ENCODE data around the gene PKP3. TPM values are rescaled to one million over a fixed set of nuclear protein-coding genes. Genes with fewer than 3 reads are reported as not detected.

Gene PKP3
- total RNA-seq, 1 donor from 2014 or later, result not detected

GRCh38 chr11:403021-403760, 9.2 kb downstream of the PKP3 start:
- Mint-ChIP-seq H3K27ac (no peak overlapping the region), H3K4me3 (no peak overlapping the region), H3K4me1 (ENCODE audit: low read depth) (no peaks in the 10 kb centered on the region), H3K36me3 (ENCODE audit: low read depth) (no peaks in the 10 kb centered on the region), H3K27me3 (ENCODE audit: insufficient read depth) (peaks cover 10% of the 10 kb centered on the region), H3K9me3 (no peaks in the 10 kb centered on the region)
- DNase-seq (ENCODE audit: low spot score), result no peak
- intact Hi-C loops (cut with micrococcal nuclease), result no loop called here

GRCh38 chr11:403761-404431, 9.9 kb downstream of the PKP3 start:
- no peaks in the 10 kb centered on the region for H3K9me3 Mint-ChIP-seq
- no peaks in the 10 kb centered on the region for H3K4me1 Mint-ChIP-seq (ENCODE audit: low read depth)
- no peak for DNase-seq (ENCODE audit: low spot score)
- no peak overlapping the region for H3K4me3 Mint-ChIP-seq
- no peaks in the 10 kb centered on the region for H3K36me3 Mint-ChIP-seq (ENCODE audit: low read depth)
- H3K27ac Mint-ChIP-seq, result no peak overlapping the region
- H3K27me3 Mint-ChIP-seq (ENCODE audit: insufficient read depth), result peaks cover 7% of the 10 kb centered on the region
- intact Hi-C loops (cut with micrococcal nuclease), result no loop called here

- no peaks in the 10 kb centered on the region for H3K36me3 Mint-ChIP-seq (ENCODE audit: low read depth)
- peak overlapping the region; percentile 34 for H3K27ac Mint-ChIP-seq
- H3K9me3 Mint-ChIP-seq, result no peaks in the 10 kb centered on the region
- no peak for DNase-seq (ENCODE audit: low spot score)
- no peaks in the 10 kb centered on the region for H3K4me1 Mint-ChIP-seq (ENCODE audit: low read depth)
- H3K4me3 Mint-ChIP-seq, result no peak overlapping the region
- intact Hi-C loops (cut with micrococcal nuclease), result no loop called here
- peaks cover 4% of the 10 kb centered on the region for H3K27me3 Mint-ChIP-seq (ENCODE audit: insufficient read depth)
Observed at GRCh38 chr11:404551-405264, 10.7 kb downstream of the PKP3 start.

- Mint-ChIP-seq H3K27me3 (ENCODE audit: insufficient read depth) (peaks cover 2% of the 10 kb centered on the region), H3K36me3 (ENCODE audit: low read depth) (no peaks in the 10 kb centered on the region), H3K4me1 (ENCODE audit: low read depth) (no peaks in the 10 kb centered on the region), H3K9me3 (no peaks in the 10 kb centered on the region), H3K4me3 (peak overlapping the region; percentile 64), H3K27ac (peak overlapping the region; percentile 44)
- intact Hi-C loops (cut with micrococcal nuclease), result no loop called here
- no peak for DNase-seq (ENCODE audit: low spot score)
Observed at GRCh38 chr11:405323-405953, 11.4 kb downstream of the PKP3 start.

GRCh38 chr11:405954-406795, 12.2 kb downstream of the PKP3 start:
- H3K27ac Mint-ChIP-seq, result peak overlapping the region; percentile 44
- no peaks in the 10 kb centered on the region for H3K4me1 Mint-ChIP-seq (ENCODE audit: low read depth)
- no peaks in the 10 kb centered on the region for H3K9me3 Mint-ChIP-seq
- H3K27me3 Mint-ChIP-seq (ENCODE audit: insufficient read depth), result peaks cover 2% of the 10 kb centered on the region
- no peak for DNase-seq (ENCODE audit: low spot score)
- intact Hi-C loops (cut with micrococcal nuclease), result loop anchor here (2.0 kb wide), 3 partner anchors 169 to 199 kb away; partner anchors contain the start of genes BET1L, PSMD13, RIC8A and SIRT3
- no peaks in the 10 kb centered on the region for H3K36me3 Mint-ChIP-seq (ENCODE audit: low read depth)
- H3K4me3 Mint-ChIP-seq, result no peak overlapping the region

- peak; percentile 84 for DNase-seq (ENCODE audit: low spot score)
- peak overlapping the region; percentile 23 for H3K27ac Mint-ChIP-seq
- no peaks in the 10 kb centered on the region for H3K36me3 Mint-ChIP-seq (ENCODE audit: low read depth)
- no peaks in the 10 kb centered on the region for H3K4me1 Mint-ChIP-seq (ENCODE audit: low read depth)
- H3K4me3 Mint-ChIP-seq, result no peak overlapping the region
- no peaks in the 10 kb centered on the region for H3K9me3 Mint-ChIP-seq
- H3K27me3 Mint-ChIP-seq (ENCODE audit: insufficient read depth), result peaks cover 2% of the 10 kb centered on the region
- intact Hi-C loops (cut with micrococcal nuclease), result loop anchor here (1.0 to 2.0 kb wide), 8 partner anchors 8 to 200 kb away; partner anchors contain the start of genes BET1L, PSMD13, RIC8A and RNH1
Observed at GRCh38 chr11:406796-407650, 13.0 kb downstream of the PKP3 start.

GRCh38 chr11:407651-408123, 13.7 kb downstream of the PKP3 start:
- intact Hi-C loops (cut with micrococcal nuclease), result loop anchor here (1.0 to 2.0 kb wide), 8 partner anchors 8 to 201 kb away; partner anchors contain the start of genes BET1L, PSMD13, RIC8A and RNH1
- Mint-ChIP-seq H3K27me3 (ENCODE audit: insufficient read depth) (peaks cover 2% of the 10 kb centered on the region), H3K27ac (no peak overlapping the region), H3K4me3 (no peak overlapping the region), H3K4me1 (ENCODE audit: low read depth) (no peaks in the 10 kb centered on the region), H3K9me3 (no peaks in the 10 kb centered on the region), H3K36me3 (ENCODE audit: low read depth) (no peaks in the 10 kb centered on the region)
- DNase-seq (ENCODE audit: low spot score), result no peak

- H3K4me1 Mint-ChIP-seq (ENCODE audit: low read depth), result peaks cover 4% of the 10 kb centered on the region
- no peaks in the 10 kb centered on the region for H3K36me3 Mint-ChIP-seq (ENCODE audit: low read depth)
- no peaks in the 10 kb centered on the region for H3K9me3 Mint-ChIP-seq
- H3K4me3 Mint-ChIP-seq, result no peak overlapping the region
- DNase-seq (ENCODE audit: low spot score), result no peak
- intact Hi-C loops (cut with micrococcal nuclease), result no loop called here
- peaks cover 2% of the 10 kb centered on the region for H3K27me3 Mint-ChIP-seq (ENCODE audit: insufficient read depth)
- no peak overlapping the region for H3K27ac Mint-ChIP-seq
Observed at GRCh38 chr11:408154-409007, 14.4 kb downstream of the PKP3 start.

GRCh38 chr11:409008-409599, 15.1 kb downstream of the PKP3 start:
- H3K9me3 Mint-ChIP-seq, result no peaks in the 10 kb centered on the region
- H3K27me3 Mint-ChIP-seq (ENCODE audit: insufficient read depth), result peaks cover 2% of the 10 kb centered on the region
- no peak overlapping the region for H3K4me3 Mint-ChIP-seq
- no peak for DNase-seq (ENCODE audit: low spot score)
- peaks cover 7% of the 10 kb centered on the region for H3K4me1 Mint-ChIP-seq (ENCODE audit: low read depth)
- intact Hi-C loops (cut with micrococcal nuclease), result no loop called here
- no peaks in the 10 kb centered on the region for H3K36me3 Mint-ChIP-seq (ENCODE audit: low read depth)
- no peak overlapping the region for H3K27ac Mint-ChIP-seq

- Mint-ChIP-seq H3K4me3 (no peak overlapping the region), H3K27ac (no peak overlapping the region), H3K36me3 (ENCODE audit: low read depth) (no peaks in the 10 kb centered on the region), H3K27me3 (ENCODE audit: insufficient read depth) (peaks cover 2% of the 10 kb centered on the region), H3K4me1 (ENCODE audit: low read depth) (peaks cover 14% of the 10 kb centered on the region), H3K9me3 (no peaks in the 10 kb centered on the region)
- intact Hi-C loops (cut with micrococcal nuclease), result no loop called here
- DNase-seq (ENCODE audit: low spot score), result no peak
Observed at GRCh38 chr11:409600-410483, 15.8 kb downstream of the PKP3 start.
